WI38 (cell line): ENCODE results near the gene XKR7.

Source experiments
- H3K4me3 ChIP-seq: 2 replicates; pipeline ENCODE4 v1.5.1; 2011; ENCODE audit warnings: low read depth, mild to moderate bottlenecking, control low read depth, low read length
- TF ChIP-seq, protein P1 (sequence below): IDR thresholded peaks from 2 replicates; pipeline ENCODE4 v1.5.1; 2012; ENCODE audit warnings: low read depth, mild to moderate bottlenecking, control low read depth, low read length

Gene XKR7

DNA sequence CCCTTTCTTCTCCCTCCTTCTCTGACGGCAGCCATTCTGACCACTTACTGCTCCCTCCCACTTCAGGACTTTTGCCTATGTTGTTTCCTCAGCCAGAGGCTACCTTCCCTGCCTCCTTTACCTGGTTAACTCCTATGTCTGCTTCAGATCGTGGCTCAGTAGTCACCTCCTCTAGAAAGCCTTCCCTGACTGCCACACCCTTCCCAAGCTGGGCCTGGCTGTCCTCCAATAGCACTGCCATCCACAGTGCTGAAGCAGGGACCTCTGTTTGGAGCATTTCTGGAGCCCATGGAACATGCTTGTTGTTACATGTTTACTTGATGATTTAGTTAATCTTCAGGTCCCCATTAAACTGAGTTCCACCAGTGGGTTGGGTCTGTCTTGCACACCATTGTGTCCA lies 13.8 kb downstream of the XKR7 start:
- TF ChIP-seq, protein P1, sequence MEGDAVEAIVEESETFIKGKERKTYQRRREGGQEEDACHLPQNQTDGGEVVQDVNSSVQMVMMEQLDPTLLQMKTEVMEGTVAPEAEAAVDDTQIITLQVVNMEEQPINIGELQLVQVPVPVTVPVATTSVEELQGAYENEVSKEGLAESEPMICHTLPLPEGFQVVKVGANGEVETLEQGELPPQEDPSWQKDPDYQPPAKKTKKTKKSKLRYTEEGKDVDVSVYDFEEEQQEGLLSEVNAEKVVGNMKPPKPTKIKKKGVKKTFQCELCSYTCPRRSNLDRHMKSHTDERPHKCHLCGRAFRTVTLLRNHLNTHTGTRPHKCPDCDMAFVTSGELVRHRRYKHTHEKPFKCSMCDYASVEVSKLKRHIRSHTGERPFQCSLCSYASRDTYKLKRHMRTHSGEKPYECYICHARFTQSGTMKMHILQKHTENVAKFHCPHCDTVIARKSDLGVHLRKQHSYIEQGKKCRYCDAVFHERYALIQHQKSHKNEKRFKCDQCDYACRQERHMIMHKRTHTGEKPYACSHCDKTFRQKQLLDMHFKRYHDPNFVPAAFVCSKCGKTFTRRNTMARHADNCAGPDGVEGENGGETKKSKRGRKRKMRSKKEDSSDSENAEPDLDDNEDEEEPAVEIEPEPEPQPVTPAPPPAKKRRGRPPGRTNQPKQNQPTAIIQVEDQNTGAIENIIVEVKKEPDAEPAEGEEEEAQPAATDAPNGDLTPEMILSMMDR: no peak
- H3K4me3 ChIP-seq: no peak overlapping the region

DNA sequence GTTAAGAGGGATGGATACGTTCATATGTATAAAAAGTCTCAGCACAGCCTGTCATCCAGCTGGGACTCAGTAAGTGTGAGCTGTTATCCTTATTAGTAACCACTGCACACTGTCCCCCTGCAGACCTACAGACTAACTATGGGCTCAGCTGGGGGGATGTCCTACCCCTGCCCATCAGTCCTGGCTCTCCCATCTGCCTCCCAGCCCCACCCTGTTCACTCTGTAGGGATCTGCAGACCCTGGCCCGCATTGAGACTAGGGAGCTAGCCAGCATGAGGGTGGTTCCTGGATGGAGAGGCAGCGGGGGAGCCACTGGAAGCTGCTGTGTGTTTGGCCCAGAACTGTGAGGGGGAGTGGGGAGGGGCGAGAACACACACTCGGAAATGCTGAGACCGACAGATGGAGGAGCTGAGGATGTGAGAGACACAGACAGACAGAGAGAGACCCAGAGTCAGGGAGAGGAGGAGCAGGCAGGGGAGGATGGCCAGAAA lies 17.1 kb downstream of the XKR7 start:
- TF ChIP-seq, protein P1: no peak
- no peak overlapping the region for H3K4me3 ChIP-seq

DNA sequence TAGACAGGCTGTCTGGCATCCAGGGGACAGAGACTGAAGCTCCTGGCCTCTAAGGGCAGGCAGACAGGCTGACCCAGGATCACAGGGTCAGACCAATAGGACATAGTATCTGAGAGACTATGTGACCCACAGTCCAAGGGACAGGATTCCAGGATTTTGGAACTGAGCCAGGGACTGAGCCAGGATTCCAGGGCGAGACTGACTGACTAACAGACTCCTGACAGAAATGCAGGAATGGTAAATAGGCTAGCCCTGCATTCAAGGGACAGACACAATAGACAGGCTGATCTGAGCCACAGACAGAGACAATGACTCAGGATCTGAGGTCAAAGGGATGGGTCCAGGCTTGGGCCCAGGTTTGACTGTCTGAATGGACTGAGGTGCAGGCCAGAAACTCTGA lies 19.8 kb downstream of the XKR7 start:
- TF ChIP-seq, protein P1: no peak
- H3K4me3 ChIP-seq: no peak overlapping the region

DNA sequence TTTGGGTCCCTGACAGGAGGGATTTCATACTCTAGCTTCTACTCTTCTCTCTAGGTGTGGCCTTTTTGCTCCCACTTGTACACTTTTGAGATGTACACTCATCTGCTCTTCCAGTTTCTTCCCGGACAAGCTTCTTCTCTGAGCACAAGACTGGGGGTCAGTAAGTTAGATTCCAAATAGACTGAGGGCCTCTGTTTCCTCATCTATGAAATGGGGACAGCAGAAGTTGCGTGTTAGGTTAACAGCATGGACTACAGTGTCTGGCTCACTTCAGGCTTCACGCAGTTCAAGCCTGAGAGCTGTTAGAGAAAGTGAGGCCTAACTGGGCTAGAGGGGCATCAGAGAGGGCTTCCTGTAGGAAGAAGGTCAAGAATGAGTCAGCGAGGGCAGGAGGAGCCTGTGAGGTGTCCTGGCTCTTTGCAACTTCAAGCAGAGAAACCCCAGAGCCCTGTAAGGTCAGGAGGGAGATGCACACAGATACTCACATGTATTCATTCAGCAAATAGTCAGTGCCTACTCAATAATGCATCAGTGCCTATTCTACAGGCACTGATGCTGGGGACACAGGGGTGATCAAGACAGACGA lies 20.6 kb downstream of the XKR7 start:
- no peak overlapping the region for H3K4me3 ChIP-seq
- TF ChIP-seq, protein P1: no peak

DNA sequence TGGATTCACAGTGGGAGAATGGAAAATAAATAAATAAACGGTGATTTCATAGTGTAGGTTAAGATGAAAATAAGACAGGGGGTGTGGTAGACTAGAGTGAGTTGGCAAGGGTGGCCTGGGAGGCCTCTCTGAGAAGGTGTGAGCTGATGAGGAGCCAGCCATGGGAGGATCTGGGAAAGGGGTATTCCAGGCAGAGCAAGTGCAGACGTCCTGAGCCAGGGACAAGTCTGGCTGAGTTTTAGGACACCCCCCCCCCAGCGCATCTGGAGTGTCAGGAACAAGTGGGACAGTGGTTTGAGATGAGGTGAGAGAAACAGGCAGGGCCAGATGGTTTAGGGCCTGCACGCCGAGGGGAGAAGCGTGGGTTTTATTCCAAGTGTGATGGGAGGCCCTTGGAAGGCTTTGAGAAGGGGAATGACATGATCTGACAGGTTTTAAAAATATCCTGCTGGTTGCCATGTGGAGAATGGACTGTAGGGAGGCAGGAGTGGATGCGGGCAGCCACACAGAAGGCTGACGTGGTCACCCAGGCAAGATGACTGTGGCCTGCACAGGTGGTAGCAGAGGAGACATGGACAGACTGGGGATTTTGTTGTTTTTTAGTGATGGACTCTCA lies 21.2 kb downstream of the XKR7 start:
- TF ChIP-seq, protein P1: no peak
- no peak overlapping the region for H3K4me3 ChIP-seq

DNA sequence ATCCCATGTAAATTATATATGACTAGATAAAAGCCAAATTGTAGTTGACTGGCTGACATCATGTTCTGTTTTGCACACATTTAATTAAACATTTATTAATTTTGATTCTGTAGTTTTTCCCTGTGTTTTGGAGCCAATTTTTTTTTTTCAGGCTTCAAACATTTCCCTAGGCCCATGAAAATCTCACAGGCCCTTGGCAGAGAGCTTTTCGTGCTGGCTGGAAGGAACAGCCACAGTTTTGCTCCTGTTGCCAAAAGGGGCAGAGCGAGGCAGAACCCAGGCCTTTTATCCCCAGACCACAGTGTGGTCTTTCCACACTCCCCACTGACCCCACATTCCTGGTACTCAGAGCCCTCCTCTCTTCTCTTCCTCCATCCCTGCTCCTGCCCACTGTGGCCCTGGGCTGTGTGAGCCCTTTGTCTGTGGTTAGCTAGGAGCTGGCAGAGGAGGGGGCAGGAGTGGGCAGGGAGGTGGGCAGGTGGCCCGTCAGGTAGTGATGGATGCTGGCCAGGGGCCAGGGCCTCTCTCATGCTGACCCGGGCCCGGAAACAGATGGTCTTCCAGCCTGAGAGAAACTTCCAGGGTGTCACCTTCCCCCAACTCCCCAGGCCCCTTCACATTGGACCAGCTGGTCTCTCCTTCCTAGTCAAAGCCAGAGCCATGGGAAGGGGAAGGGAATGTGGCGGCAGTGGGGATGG lies 22.8 kb downstream of the XKR7 start:
- H3K4me3 ChIP-seq: no peak overlapping the region
- TF ChIP-seq, protein P1: no peak

DNA sequence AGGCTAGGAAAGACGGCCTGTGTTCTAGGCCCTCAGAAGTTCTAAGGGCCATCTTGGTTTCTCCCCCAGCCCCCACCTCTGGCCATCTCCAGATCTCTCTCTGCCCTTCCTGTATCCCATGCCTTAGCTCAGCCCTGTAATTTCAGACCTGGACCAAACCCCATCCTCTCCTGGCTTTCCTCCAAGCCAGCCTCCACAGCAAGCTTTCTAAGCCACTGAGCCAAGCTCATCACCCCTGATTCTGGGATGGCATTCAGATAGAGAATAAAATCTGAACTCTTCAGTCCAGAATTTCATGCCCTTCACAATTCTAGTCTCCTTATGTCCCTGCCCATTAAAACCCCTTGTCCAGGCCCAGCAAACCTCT lies 23.4 kb downstream of the XKR7 start:
- TF ChIP-seq, protein P1: no peak
- H3K4me3 ChIP-seq: no peak overlapping the region
